Measurements from ENCODE around the gene ITPR1. TPM values are rescaled to one million over a fixed set of nuclear protein-coding genes. Genes with fewer than 3 reads are reported as not detected.
A peak's percentile ranks its signal among the peaks of the same experiment; 100 is the strongest.

ITPR1 gene
- total and polyA plus RNA-seq, 10 of the 15 experiments (the other 5 are each of a cell fraction or from before 2014, with no cell fraction given), result 12.2 to 239 (median 28.4) TPM

- no peak for TF ChIP-seq NR2C2 (IDR thresholded peaks at IDR 0.05; ENCODE audit: borderline replicate concordance, control insufficient read depth, insufficient read length, low read depth)
- no peak for TF ChIP-seq EP300 (IDR thresholded peaks at IDR 0.05; ENCODE audit: borderline replicate concordance in 1 of 2, control insufficient read depth in 1 of 2, low read depth in 2 of 2, low read length in 2 of 2)
- no peak for TF ChIP-seq IRF5 (IDR thresholded peaks at IDR 0.05; ENCODE audit: borderline replicate concordance)
Measured at GRCh38 chr3:4551794-4552442, 58.8 kb downstream of the ITPR1 start (continued).

GRCh38 chr3:4552811-4553210, 59.7 kb downstream of the ITPR1 start:
- H3K9me3 ChIP-seq (replicated peaks; ENCODE audit: control insufficient read depth, insufficient read depth, low read length), result peaks cover 1% of the 10 kb centered on the region; the same call in 2 of the 3 replicates
- no peaks in the 10 kb centered on the region for H4K20me1 ChIP-seq (ENCODE audit: control insufficient read depth, insufficient read depth)
- H3K27ac ChIP-seq (ENCODE audit: control insufficient read depth, insufficient read depth), result no peak overlapping the region
- H3K4me3 ChIP-seq, result no peak overlapping the region
- 92% methylated on average over 4 of the region's 4 CpGs for WGBS (ENCODE audit: insufficient coverage, insufficient replicate concordance, low lambda C conversion rate, missing lambda C conversion rate)
- BruUV-seq (replicated peaks), result no TSS peak
- no peaks in the 10 kb centered on the region for H3K27me3 ChIP-seq (replicated peaks in 1 of 2; ENCODE audit: control insufficient read depth in 2 of 2, insufficient read depth in 2 of 2, low read length in 1 of 2)
- H2AFZ ChIP-seq (ENCODE audit: control insufficient read depth, low read depth, low read length), result no peak overlapping the region
- TF ChIP-seq LARP7 (IDR thresholded peaks at IDR 0.05) (no peak), NR2F1 (conservative IDR thresholded peaks at IDR 0.05) (0 out of 2 replicates have a peak, but pooled peaks have one; percentile 11), PAX8 (IDR thresholded peaks at IDR 0.05) (no peak)
- DNase-seq (ENCODE audit: low read depth, low spot score) (no peak), FAIRE-seq (no peak), ATAC-seq (no peak)
- H3K4me2 ChIP-seq (ENCODE audit: control insufficient read depth, insufficient read depth), result no peak overlapping the region
- ChIA-PET CTCF (no interaction called here), RAD21 (ENCODE audit: unreplicated experiment) (no interaction called here), POLR2A (no interaction called here), SMC1A (ENCODE audit: uncharacterized antibody, unreplicated experiment) (interaction anchor here (0.6 to 1.4 kb wide), 4 partner anchors 9 to 81 kb away, joined by 3 to 5 read pairs (median 4); no protein-coding TSS in a partner anchor)
- no peaks in the 10 kb centered on the region for H3K79me2 ChIP-seq (ENCODE audit: control insufficient read depth, insufficient read depth, low read length)
- no peak overlapping the region for H3K9ac ChIP-seq (ENCODE audit: control insufficient read depth, insufficient read depth, low read length)
- peaks cover 0 to 4% of the 10 kb centered on the region in 2 experiments; a peak in 2 of 4 replicates for H3K36me3 ChIP-seq (ENCODE audit: control insufficient read depth in 2 of 2, insufficient read depth in 2 of 2, low read length in 1 of 2)
- intact Hi-C loops (cut with micrococcal nuclease; ENCODE audit: unreplicated experiment), result no loop called here
- in situ Hi-C loops (cut with MboI), result no loop called here
- no peaks in the 10 kb centered on the region for H3K4me1 ChIP-seq (ENCODE audit: control insufficient read depth, insufficient read depth, low read length)

All from GM12878 (cell line).